H9 (cell line): ENCODE measurements around the gene BCO1. TPM values are rescaled to one million over a fixed set of nuclear protein-coding genes. Genes with fewer than 3 reads are reported as not detected.

ENCODE experiments used
- DNase-seq: peaks from one replicate; pipeline ENCODE4 v3.0.0-alpha.2; 2017
- H2AFZ ChIP-seq: one replicate; pipeline ENCODE4 v1.6.1; 2013; ENCODE audit warnings: mild to moderate bottlenecking, low read length, control low read depth, moderate library complexity
- H2AK5ac ChIP-seq: 2 replicates; pipeline ENCODE4 v1.6.1; 2013; ENCODE audit warnings: low read length, control low read depth, mixed read lengths; ENCODE audit not compliant: insufficient read length
- H2BK120ac ChIP-seq: one replicate; pipeline ENCODE4 v1.6.1; 2013; ENCODE audit warnings: low read depth, mild to moderate bottlenecking, low read length, control low read depth, inconsistent platforms; ENCODE audit not compliant: poor library complexity, severe bottlenecking
- H2BK12ac ChIP-seq: 2 replicates; pipeline ENCODE4 v1.6.1; 2013; ENCODE audit warnings: low read length, control low read depth, mixed read lengths, low read depth; ENCODE audit not compliant: insufficient read length
- H2BK15ac ChIP-seq: 2 replicates; pipeline ENCODE4 v1.6.1; 2013; ENCODE audit warnings: low read depth, low read length, control low read depth
- H2BK20ac ChIP-seq: one replicate; pipeline ENCODE4 v1.6.1; 2013; ENCODE audit warnings: low read depth, mild to moderate bottlenecking, low read length, control low read depth, inconsistent platforms; ENCODE audit not compliant: poor library complexity, severe bottlenecking
- H2BK5ac ChIP-seq: 2 replicates; pipeline ENCODE4 v1.6.1; 2013; ENCODE audit warnings: low read length, control low read depth, mixed read lengths; ENCODE audit not compliant: insufficient read length
- H3K14ac ChIP-seq: 2 replicates; pipeline ENCODE4 v1.6.1; 2013; ENCODE audit warnings: low read length, control low read depth; ENCODE audit not compliant: insufficient read depth
- H3K18ac ChIP-seq: 2 replicates; pipeline ENCODE4 v1.6.1; 2013; ENCODE audit warnings: low read depth, mild to moderate bottlenecking, mixed read lengths, low read length, control low read depth; ENCODE audit not compliant: insufficient read length
- H3K23ac ChIP-seq: 2 replicates; pipeline ENCODE4 v1.6.1; 2013; ENCODE audit warnings: low read length, control low read depth, mixed read lengths, low read depth; ENCODE audit not compliant: insufficient read length
- H3K23me2 ChIP-seq: 2 replicates; pipeline ENCODE4 v1.6.1; 2013; ENCODE audit warnings: low read depth, mild to moderate bottlenecking, mixed read lengths, low read length, control low read depth; ENCODE audit not compliant: insufficient read length, poor library complexity, severe bottlenecking
- H3K27ac ChIP-seq: 2 replicates; pipeline ENCODE4 v1.5.1; 2013; ENCODE audit warnings: low read length, control low read depth, mixed read lengths, low read depth; ENCODE audit not compliant: insufficient read length
- H3K27me3 ChIP-seq: 2 replicates; pipeline ENCODE4 v1.6.1; 2013; ENCODE audit warnings: low read length, control low read depth, inconsistent platforms; ENCODE audit not compliant: insufficient read depth
- H3K4ac ChIP-seq: 2 replicates; pipeline ENCODE4 v1.6.1; 2013; ENCODE audit warnings: low read depth, mild to moderate bottlenecking, control low read depth, inconsistent platforms, low read length, moderate library complexity
- H3K4me1 ChIP-seq: 2 replicates; pipeline ENCODE4 v1.6.1; 2013; ENCODE audit warnings: low read length, control low read depth, inconsistent platforms; ENCODE audit not compliant: insufficient read depth
- H3K4me2 ChIP-seq: 2 replicates; pipeline ENCODE4 v1.6.1; 2013; ENCODE audit warnings: low read length, control low read depth, mixed read lengths; ENCODE audit not compliant: insufficient read length, insufficient read depth
- H3K56ac ChIP-seq: 2 replicates; pipeline ENCODE4 v1.6.1; 2013; ENCODE audit warnings: low read depth, mild to moderate bottlenecking, mixed read lengths, low read length, control low read depth; ENCODE audit not compliant: insufficient read length
- H3K79me1 ChIP-seq: 2 replicates; pipeline ENCODE4 v1.6.1; 2013; ENCODE audit warnings: low read depth, mild to moderate bottlenecking, moderate library complexity, low read length, control low read depth, inconsistent platforms; ENCODE audit not compliant: insufficient read depth, poor library complexity, severe bottlenecking
- H3K79me2 ChIP-seq: 2 replicates; pipeline ENCODE4 v1.6.1; 2013; ENCODE audit warnings: low read length, control low read depth, inconsistent platforms; ENCODE audit not compliant: insufficient read depth
- H3K9ac ChIP-seq: 2 replicates; pipeline ENCODE4 v1.6.1; 2013; ENCODE audit warnings: low read length, control low read depth, mixed read lengths; ENCODE audit not compliant: insufficient read length; ENCODE audit errors: extremely low read depth
- H3K9me3 ChIP-seq: one replicate; pipeline ENCODE4 v1.6.1; 2013; ENCODE audit warnings: low read depth, low read length, inconsistent platforms; ENCODE audit not compliant: control insufficient read depth
- H3T11ph ChIP-seq: one replicate; pipeline ENCODE4 v1.6.1; 2013; ENCODE audit warnings: mild to moderate bottlenecking, low read length, control low read depth, inconsistent platforms
- H4K20me1 ChIP-seq: one replicate; pipeline ENCODE4 v1.6.1; 2013; ENCODE audit not compliant: control insufficient read depth, insufficient read length, insufficient read depth
- H4K5ac ChIP-seq: 2 replicates; pipeline ENCODE4 v1.6.1; 2013; ENCODE audit warnings: low read depth, mild to moderate bottlenecking, mixed read lengths, low read length, control low read depth; ENCODE audit not compliant: insufficient read length
- H4K8ac ChIP-seq: replicated peaks from 2 replicates; pipeline ENCODE4 v1.6.1; 2013; ENCODE audit warnings: low read length, control low read depth, mixed read lengths, low read depth; ENCODE audit not compliant: insufficient read length
- H4K91ac ChIP-seq: 2 replicates; pipeline ENCODE4 v1.6.1; 2013; ENCODE audit warnings: low read depth, mild to moderate bottlenecking, moderate library complexity, mixed read lengths, low read length, control low read depth; ENCODE audit not compliant: insufficient read length
- H3K27ac Mint-ChIP-seq, 3 experiments: 2 replicates in 2 of 3; 3 replicates in 1 of 3; pipeline ENCODE4 v1.8.0; 2020 to 2021; ENCODE audit warnings: mixed read lengths in 3 of 3, mild to moderate bottlenecking in 1 of 3, moderate library complexity in 1 of 3
- H3K27me3 Mint-ChIP-seq: 2 replicates; pipeline ENCODE4 v1.8.0; 2021; ENCODE audit warnings: low read depth, mild to moderate bottlenecking, moderate library complexity, mixed read lengths
- H3K36me3 Mint-ChIP-seq, 3 experiments: 2 replicates in 2 of 3; 3 replicates in 1 of 3; pipeline ENCODE4 v1.8.0; 2020 to 2021; ENCODE audit warnings: low read depth in 3 of 3, mixed read lengths in 3 of 3; ENCODE audit not compliant: insufficient read depth in 1 of 3
- H3K4me1 Mint-ChIP-seq, 2 experiments: 2 replicates each; pipeline ENCODE4 v1.8.0; 2020; ENCODE audit warnings: mixed read lengths in 2 of 2
- H3K4me3 Mint-ChIP-seq, 2 experiments: 2 replicates in 1 of 2; 3 replicates in 1 of 2; pipeline ENCODE4 v1.8.0; 2020 to 2021; ENCODE audit warnings: mild to moderate bottlenecking in 2 of 2, mixed read lengths in 2 of 2, moderate library complexity in 1 of 2
- H3K9me3 Mint-ChIP-seq, 2 experiments: 2 replicates in 1 of 2; 3 replicates in 1 of 2; pipeline ENCODE4 v1.8.0; 2020; ENCODE audit warnings: mild to moderate bottlenecking in 2 of 2, mixed read lengths in 2 of 2, moderate library complexity in 1 of 2
- WGBS: extraction: QIAGEN DNeasy Blood & Tissue Kit; methylation state at CpG from one replicate; pipeline ENCODE4 v1.1.7; 2013; ENCODE audit warnings: missing lambda C conversion rate, low lambda C conversion rate, mixed read lengths; ENCODE audit not compliant: insufficient read length; ENCODE audit errors: extremely low coverage; 5-methylcytosine and 5-hydroxymethylcytosine counted together
- total RNA-seq: library from RNA; stranded (reverse); gene quantifications from 2 replicates; pipeline ENCODE4 v1.2.1, GENCODE V29; 2021
- TF ChIP-seq, protein P1 (sequence below): fragments of 200-600 bp; sonication (generic); conservative IDR thresholded peaks from 3 replicates; pipeline ENCODE4 v1.8.0; 2021; ENCODE audit warnings: antibody characterized with exemption, mild to moderate bottlenecking

The BCO1 gene
- total RNA-seq, 1 experiment from 2014 or later = not detected

GRCh38 chr16:81243942-81244341, 5.5 kb downstream of the BCO1 start:
- Mint-ChIP-seq H3K27ac (no peak overlapping the region), H3K4me3 (no peak overlapping the region), H3K4me1 (peaks cover 10 to 22% of the 10 kb centered on the region in 2 experiments), H3K9me3 (no peaks in the 10 kb centered on the region), H3K27me3 (peaks cover 1% of the 10 kb centered on the region), H3K36me3 (no peaks in the 10 kb centered on the region)
- TF ChIP-seq, protein P1, sequence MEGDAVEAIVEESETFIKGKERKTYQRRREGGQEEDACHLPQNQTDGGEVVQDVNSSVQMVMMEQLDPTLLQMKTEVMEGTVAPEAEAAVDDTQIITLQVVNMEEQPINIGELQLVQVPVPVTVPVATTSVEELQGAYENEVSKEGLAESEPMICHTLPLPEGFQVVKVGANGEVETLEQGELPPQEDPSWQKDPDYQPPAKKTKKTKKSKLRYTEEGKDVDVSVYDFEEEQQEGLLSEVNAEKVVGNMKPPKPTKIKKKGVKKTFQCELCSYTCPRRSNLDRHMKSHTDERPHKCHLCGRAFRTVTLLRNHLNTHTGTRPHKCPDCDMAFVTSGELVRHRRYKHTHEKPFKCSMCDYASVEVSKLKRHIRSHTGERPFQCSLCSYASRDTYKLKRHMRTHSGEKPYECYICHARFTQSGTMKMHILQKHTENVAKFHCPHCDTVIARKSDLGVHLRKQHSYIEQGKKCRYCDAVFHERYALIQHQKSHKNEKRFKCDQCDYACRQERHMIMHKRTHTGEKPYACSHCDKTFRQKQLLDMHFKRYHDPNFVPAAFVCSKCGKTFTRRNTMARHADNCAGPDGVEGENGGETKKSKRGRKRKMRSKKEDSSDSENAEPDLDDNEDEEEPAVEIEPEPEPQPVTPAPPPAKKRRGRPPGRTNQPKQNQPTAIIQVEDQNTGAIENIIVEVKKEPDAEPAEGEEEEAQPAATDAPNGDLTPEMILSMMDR = no peak
- H3K27me3 ChIP-seq = no peaks in the 10 kb centered on the region
- H2BK120ac ChIP-seq = no peak overlapping the region
- no peak overlapping the region for H3K56ac ChIP-seq
- H3K23ac ChIP-seq = no peak overlapping the region
- H2BK20ac ChIP-seq = no peak overlapping the region
- no peak overlapping the region for H2BK12ac ChIP-seq
- no peak overlapping the region for H3T11ph ChIP-seq
- no peak overlapping the region for H3K9ac ChIP-seq
- no peaks in the 10 kb centered on the region for H3K9me3 ChIP-seq
- H3K27ac ChIP-seq = no peak overlapping the region
- no peak overlapping the region for H2AK5ac ChIP-seq
- H3K79me1 ChIP-seq = no peaks in the 10 kb centered on the region
- no peak overlapping the region for H2AFZ ChIP-seq
- H3K79me2 ChIP-seq = no peaks in the 10 kb centered on the region
- H4K20me1 ChIP-seq = no peaks in the 10 kb centered on the region
- H3K23me2 ChIP-seq = no peaks in the 10 kb centered on the region
- no peak overlapping the region for H3K4ac ChIP-seq
- H3K4me1 ChIP-seq = no peaks in the 10 kb centered on the region
- H4K8ac ChIP-seq = no peak overlapping the region
- H2BK5ac ChIP-seq = no peak overlapping the region
- no peak overlapping the region for H3K4me2 ChIP-seq
- no peak overlapping the region for H2BK15ac ChIP-seq
- H3K18ac ChIP-seq = no peak overlapping the region
- H3K14ac ChIP-seq = no peak overlapping the region; the same call in 1 of the 2 replicates
- DNase-seq = peak; percentile 58
- no peak overlapping the region for H4K5ac ChIP-seq
- no peak overlapping the region for H4K91ac ChIP-seq
- no CpG with 5 or more reads among the region's 9 CpGs for WGBS
